ENCODE results near the gene HAPLN3. TPM values are rescaled to one million over a fixed set of nuclear protein-coding genes. Genes with fewer than 3 reads are reported as not detected.

The HAPLN3 gene
- total and polyA plus RNA-seq, 2 experiments from 2014 or later: 4.5 to 6.7 TPM

DNA sequence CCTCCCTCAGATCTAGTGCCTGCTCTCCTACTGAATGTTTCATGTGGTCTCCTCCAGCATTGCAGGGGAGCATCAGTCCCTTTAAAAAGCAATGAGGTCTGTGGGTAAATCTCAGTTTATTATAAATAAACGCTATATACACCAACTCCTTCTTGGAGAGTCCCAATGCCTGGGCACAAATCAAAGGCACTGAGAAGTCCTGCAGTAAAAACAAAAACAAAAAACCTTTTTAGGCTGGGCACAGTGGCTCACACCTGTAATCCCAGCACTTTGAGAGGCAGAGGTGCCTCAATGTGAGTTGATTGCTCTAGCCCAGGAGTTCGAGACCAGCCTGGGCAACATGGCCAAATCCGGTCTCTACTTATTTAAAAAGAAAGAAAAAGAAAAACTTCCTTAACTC, 47.1 kb downstream of the HAPLN3 start:
- DNase-seq: no peak
- no peak overlapping the region for H3K27ac ChIP-seq
- no peaks in the 10 kb centered on the region for H3K79me2 ChIP-seq (ENCODE audit: insufficient read depth)
- TF ChIP-seq EZH2 (IDR thresholded peaks at IDR 0.05; ENCODE audit: insufficient read depth, poor library complexity, severe bottlenecking): no peak
- TF ChIP-seq EZH2phosphoT487 (IDR thresholded peaks at IDR 0.05; ENCODE audit: insufficient read depth, low read depth): no peak
- WGBS, 2 experiments (ENCODE audit: low coverage in 1 of 2, low lambda C conversion rate in 2 of 2, missing lambda C conversion rate in 2 of 2): 42 to 49% methylated on average over 3 of the region's 3 CpGs
- no peak overlapping the region for H2AFZ ChIP-seq
- no peak overlapping the region for H3K4me2 ChIP-seq (ENCODE audit: unreplicated experiment)
- no peaks in the 10 kb centered on the region for H3K4me1 ChIP-seq (ENCODE audit: insufficient read depth)
- no peak overlapping the region for H3K4me3 ChIP-seq
- no peaks in the 10 kb centered on the region for H3F3A ChIP-seq (ENCODE audit: insufficient read depth)
- no peaks in the 10 kb centered on the region for H3K9me2 ChIP-seq (ENCODE audit: insufficient read depth)
- in situ Hi-C loops (cut with MboI): no loop called here
- H3K9me3 ChIP-seq (ENCODE audit: low read depth): no peaks in the 10 kb centered on the region
- H3K9ac ChIP-seq: no peak overlapping the region
- no peaks in the 10 kb centered on the region for H3K36me3 ChIP-seq (ENCODE audit: low read depth)
- peaks cover 9% of the 10 kb centered on the region; the same call in 1 of the 2 replicates for H3K27me3 ChIP-seq (replicated peaks; ENCODE audit: insufficient read depth)
- no peaks in the 10 kb centered on the region for H4K20me1 ChIP-seq (ENCODE audit: insufficient read depth)

DNA sequence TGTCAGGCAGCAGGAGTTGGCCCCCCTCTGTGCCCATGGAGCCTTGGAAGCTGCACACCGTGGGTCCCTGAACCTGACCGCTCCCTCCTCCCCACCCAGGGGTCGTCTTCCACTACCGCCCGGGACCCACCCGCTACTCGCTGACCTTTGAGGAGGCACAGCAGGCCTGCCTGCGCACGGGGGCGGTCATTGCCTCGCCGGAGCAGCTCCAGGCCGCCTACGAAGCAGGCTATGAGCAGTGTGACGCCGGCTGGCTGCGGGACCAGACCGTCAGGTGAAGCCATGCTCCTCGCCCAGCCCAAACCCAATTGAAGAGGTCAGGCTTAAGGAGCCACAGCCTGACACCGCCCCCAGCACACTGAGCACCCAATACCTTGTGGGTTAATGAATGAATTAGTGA, 48.2 kb downstream of the HAPLN3 start:
- Histone ChIP-seq H3K27ac (no peak overlapping the region), H3K36me3 (ENCODE audit: low read depth) (no peaks in the 10 kb centered on the region), H3K4me3 (no peak overlapping the region), H3K4me2 (ENCODE audit: unreplicated experiment) (no peak overlapping the region), H3K79me2 (ENCODE audit: insufficient read depth) (no peaks in the 10 kb centered on the region), H3F3A (ENCODE audit: insufficient read depth) (no peaks in the 10 kb centered on the region), H4K20me1 (ENCODE audit: insufficient read depth) (no peaks in the 10 kb centered on the region), H3K9ac (no peak overlapping the region), H3K4me1 (ENCODE audit: insufficient read depth) (no peaks in the 10 kb centered on the region), H2AFZ (no peak overlapping the region), H3K9me2 (ENCODE audit: insufficient read depth) (no peaks in the 10 kb centered on the region), H3K9me3 (ENCODE audit: low read depth) (no peaks in the 10 kb centered on the region), H3K27me3 (replicated peaks; ENCODE audit: insufficient read depth) (peaks cover 6% of the 10 kb centered on the region; the same call in 1 of the 2 replicates)
- in situ Hi-C loops (cut with MboI): no loop called here
- DNase-seq: no peak
- WGBS, 2 experiments (ENCODE audit: low coverage in 1 of 2, low lambda C conversion rate in 2 of 2, missing lambda C conversion rate in 2 of 2): 69 to 74% methylated on average over 19 to 20 of the region's 20 CpGs
- TF ChIP-seq EZH2phosphoT487 (IDR thresholded peaks at IDR 0.05; ENCODE audit: insufficient read depth, low read depth) (no peak), EZH2 (IDR thresholded peaks at IDR 0.05; ENCODE audit: insufficient read depth, poor library complexity, severe bottlenecking) (no peak)

DNA sequence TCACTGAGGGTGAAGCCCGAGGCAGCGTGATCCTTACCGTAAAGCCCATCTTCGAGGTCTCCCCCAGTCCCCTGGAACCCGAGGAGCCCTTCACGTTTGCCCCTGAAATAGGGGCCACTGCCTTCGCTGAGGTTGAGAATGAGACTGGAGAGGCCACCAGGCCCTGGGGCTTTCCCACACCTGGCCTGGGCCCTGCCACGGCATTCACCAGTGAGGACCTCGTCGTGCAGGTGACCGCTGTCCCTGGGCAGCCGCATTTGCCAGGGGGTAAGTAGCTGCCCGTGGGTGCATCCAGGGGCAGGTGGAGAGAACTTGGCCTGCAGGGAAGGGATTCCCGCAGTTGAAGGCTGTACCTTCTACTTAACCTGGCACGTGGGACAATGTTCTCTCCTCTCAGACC, 49.7 kb downstream of the HAPLN3 start:
- in situ Hi-C loops (cut with MboI): no loop called here
- Histone ChIP-seq H2AFZ (no peak overlapping the region), H3K9me2 (ENCODE audit: insufficient read depth) (no peaks in the 10 kb centered on the region), H3K27ac (no peak overlapping the region), H3K4me3 (no peak overlapping the region), H3K27me3 (replicated peaks; ENCODE audit: insufficient read depth) (peaks cover 6% of the 10 kb centered on the region; the same call in 1 of the 2 replicates), H3K9me3 (ENCODE audit: low read depth) (no peaks in the 10 kb centered on the region), H3K4me1 (ENCODE audit: insufficient read depth) (no peaks in the 10 kb centered on the region), H3K9ac (no peak overlapping the region), H3K4me2 (ENCODE audit: unreplicated experiment) (no peak overlapping the region), H3K79me2 (ENCODE audit: insufficient read depth) (no peaks in the 10 kb centered on the region), H3K36me3 (ENCODE audit: low read depth) (no peaks in the 10 kb centered on the region), H3F3A (ENCODE audit: insufficient read depth) (no peaks in the 10 kb centered on the region), H4K20me1 (ENCODE audit: insufficient read depth) (no peaks in the 10 kb centered on the region)
- TF ChIP-seq EZH2 (IDR thresholded peaks at IDR 0.05; ENCODE audit: insufficient read depth, poor library complexity, severe bottlenecking): no peak
- no peak for TF ChIP-seq EZH2phosphoT487 (IDR thresholded peaks at IDR 0.05; ENCODE audit: insufficient read depth, low read depth)
- no peak for DNase-seq
- 70 to 84% methylated on average over 15 of the region's 15 CpGs for WGBS, 2 experiments (ENCODE audit: low coverage in 1 of 2, low lambda C conversion rate in 2 of 2, missing lambda C conversion rate in 2 of 2)

DNA sequence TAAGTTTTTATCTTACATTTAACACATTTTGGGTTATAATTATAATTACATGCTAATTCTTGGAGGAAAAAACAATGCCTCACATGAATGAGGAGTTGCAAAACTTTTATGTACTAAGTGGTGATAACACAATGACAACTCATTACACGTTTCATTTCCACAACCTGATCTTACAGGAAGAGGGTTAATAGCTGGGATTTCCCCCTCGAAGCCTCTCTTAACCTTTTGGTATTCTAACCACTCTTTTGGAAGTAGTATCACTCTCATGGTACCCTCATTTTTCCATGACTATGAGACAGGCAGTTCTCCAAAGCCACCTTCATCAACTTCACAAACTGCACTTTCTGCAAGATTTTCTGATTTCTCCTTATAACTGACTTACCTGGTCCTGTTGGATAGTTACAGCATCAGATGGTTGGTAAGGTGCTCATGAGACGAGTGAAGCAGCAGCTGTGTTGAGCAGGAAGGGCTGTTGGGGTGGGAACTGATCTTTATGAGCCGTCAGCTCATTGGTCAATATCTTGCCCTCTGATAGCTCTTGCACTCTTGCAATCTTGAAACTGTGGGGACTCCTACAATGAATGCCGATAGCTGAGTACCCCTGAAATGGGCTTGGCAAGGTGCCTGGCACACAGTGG, 50.5 kb downstream of the HAPLN3 start:
- in situ Hi-C loops (cut with MboI): no loop called here
- peaks cover 4% of the 10 kb centered on the region; the same call in 1 of the 2 replicates for H3K27me3 ChIP-seq (replicated peaks; ENCODE audit: insufficient read depth)
- 25 to 30% methylated on average over 5 of the region's 5 CpGs for WGBS, 2 experiments (ENCODE audit: low coverage in 1 of 2, low lambda C conversion rate in 2 of 2, missing lambda C conversion rate in 2 of 2)
- H3K36me3 ChIP-seq (ENCODE audit: low read depth): no peaks in the 10 kb centered on the region
- H3F3A ChIP-seq (ENCODE audit: insufficient read depth): no peaks in the 10 kb centered on the region
- H3K9me2 ChIP-seq (ENCODE audit: insufficient read depth): no peaks in the 10 kb centered on the region
- no peaks in the 10 kb centered on the region for H3K4me1 ChIP-seq (ENCODE audit: insufficient read depth)
- H2AFZ ChIP-seq: no peak overlapping the region
- H3K79me2 ChIP-seq (ENCODE audit: insufficient read depth): no peaks in the 10 kb centered on the region
- no peak overlapping the region for H3K27ac ChIP-seq
- H3K4me2 ChIP-seq (ENCODE audit: unreplicated experiment): no peak overlapping the region
- TF ChIP-seq EZH2 (IDR thresholded peaks at IDR 0.05; ENCODE audit: insufficient read depth, poor library complexity, severe bottlenecking): no peak
- no peak for TF ChIP-seq EZH2phosphoT487 (IDR thresholded peaks at IDR 0.05; ENCODE audit: insufficient read depth, low read depth)
- H3K9ac ChIP-seq: no peak overlapping the region
- DNase-seq: no peak
- no peaks in the 10 kb centered on the region for H4K20me1 ChIP-seq (ENCODE audit: insufficient read depth)
- no peak overlapping the region for H3K4me3 ChIP-seq
- H3K9me3 ChIP-seq (ENCODE audit: low read depth): no peaks in the 10 kb centered on the region
